Measurements from ENCODE around the gene EXOC3L4. TPM values are rescaled to one million over a fixed set of nuclear protein-coding genes. Genes with fewer than 3 reads are reported as not detected.

The EXOC3L4 gene
- total RNA-seq, 1 donor from 2014 or later: 6.3 TPM

DNA sequence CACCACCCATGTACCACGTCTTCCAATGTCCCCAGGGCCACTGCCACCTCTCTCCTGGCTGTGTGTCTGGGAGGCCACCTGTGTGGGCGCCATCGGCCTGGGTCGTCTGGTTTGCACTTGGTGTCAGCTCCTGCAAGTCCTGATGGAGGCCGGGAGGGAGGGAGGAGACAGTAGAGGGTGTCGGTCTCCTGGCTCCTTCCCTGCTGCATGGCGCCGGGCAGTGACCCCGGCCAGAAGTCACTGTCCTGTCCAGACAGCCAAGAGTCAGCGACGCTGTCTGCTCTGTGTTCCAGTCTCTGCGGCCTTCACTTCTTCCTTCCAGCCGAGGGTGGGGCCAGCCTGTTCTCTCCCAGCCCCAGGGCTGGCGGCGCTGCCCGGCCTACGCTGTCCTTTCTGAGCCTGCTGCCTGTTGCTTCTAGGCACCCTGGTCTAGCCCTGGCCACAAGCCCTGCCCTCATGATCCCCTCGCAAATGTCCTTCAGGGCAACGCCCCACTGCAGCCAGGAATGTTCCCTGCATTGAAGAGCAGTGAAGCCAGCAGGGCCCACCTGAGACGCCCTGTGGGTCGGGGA, 23.5 kb upstream of the EXOC3L4 start:
- DNase-seq: no peak

DNA sequence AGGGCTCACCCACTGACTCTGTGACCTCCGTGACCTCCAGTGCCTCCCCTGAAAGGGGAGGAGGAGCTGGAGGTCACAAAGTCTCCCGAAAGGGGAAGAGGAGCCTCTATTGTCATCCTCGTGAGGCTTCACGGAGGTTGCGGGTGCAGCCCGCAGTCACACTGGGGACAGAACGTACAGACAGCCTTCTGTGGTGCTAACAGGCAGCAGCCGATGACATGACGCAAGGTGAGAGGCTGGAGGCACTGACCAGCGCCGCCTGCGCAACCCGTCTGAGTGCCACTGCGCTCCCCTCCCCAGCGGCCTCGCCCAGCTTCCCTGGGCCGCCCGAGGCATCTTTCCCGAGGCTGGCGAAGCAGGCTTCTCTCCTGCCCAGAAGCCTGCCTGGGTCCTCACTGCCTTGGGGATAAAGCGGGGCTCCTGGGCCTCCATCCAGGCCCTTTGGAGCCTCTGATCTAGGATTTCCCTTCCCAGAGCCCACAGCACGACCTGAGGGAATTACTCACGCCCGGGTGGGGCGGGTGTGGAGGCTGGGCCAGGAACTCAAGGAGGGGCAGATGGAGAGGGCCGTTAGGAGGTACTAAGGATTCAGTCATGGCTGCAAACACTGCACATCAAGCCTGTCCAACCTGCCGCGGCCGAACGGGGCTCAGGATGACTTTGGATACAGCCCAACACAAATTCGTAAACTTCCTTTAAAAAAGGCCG, 22.8 kb upstream of the EXOC3L4 start:
- no peak for DNase-seq

DNA sequence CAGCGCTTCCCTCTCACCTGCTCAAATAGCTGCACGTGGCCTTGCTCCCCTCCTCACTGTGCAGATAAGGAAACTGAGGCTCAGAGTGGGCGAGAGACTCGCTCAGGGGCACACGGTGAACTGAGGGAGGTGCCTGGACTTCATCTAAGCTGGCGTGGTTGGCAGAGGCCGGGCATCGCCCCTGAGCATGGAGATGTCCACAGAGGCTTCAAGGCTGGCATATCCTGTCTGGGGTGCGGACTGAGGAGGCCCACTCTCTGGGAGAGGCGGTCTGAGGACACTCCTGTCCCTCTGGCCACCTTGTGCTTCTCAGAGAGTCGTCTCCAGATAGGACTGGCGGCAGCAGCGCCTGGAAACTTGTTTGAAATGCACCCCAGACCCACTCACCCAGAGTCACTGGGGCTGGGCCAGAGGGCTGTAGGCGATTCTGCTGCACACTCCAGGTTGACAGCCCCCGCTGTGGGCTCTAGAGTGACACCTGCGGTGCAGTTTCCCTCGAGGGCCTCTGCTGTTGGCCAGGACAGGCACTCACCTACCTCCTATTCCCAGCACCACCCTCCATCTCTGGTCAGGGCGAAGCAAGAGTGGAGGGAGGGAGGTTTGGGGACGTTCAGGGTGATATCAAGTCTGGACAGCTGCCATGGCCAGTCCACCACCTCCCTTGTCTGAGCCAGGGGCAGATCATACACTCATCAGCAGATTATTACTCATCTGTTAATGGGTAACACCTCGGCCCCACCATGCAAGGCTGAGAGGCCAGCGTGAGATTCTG, 21.7 kb upstream of the EXOC3L4 start:
- no peak for DNase-seq

DNA sequence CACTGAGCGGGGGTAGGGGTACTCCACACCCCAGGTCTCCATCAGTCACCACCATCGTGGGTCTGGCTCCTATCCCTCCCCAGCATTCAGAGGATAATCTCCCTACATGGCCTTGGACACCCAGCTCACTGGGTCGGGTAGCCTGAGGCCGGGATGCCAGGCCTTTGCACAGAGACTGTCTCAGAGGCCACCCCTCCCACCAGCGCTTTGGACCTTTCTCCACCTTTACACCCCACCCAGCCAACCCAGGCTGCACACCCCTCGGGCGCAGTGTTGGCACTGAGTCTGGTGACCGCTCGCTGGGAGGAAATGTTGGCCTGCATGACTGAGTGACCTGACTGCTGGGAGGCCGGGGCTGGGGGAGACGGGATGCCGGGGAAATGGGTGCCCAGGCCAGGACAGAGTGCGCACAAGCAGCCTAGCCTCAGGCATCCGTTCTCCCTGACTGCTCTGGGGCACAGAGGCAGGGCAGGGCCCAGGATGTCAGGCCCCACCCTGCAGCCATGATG, 21.1 kb upstream of the EXOC3L4 start:
- DNase-seq: no peak

DNA sequence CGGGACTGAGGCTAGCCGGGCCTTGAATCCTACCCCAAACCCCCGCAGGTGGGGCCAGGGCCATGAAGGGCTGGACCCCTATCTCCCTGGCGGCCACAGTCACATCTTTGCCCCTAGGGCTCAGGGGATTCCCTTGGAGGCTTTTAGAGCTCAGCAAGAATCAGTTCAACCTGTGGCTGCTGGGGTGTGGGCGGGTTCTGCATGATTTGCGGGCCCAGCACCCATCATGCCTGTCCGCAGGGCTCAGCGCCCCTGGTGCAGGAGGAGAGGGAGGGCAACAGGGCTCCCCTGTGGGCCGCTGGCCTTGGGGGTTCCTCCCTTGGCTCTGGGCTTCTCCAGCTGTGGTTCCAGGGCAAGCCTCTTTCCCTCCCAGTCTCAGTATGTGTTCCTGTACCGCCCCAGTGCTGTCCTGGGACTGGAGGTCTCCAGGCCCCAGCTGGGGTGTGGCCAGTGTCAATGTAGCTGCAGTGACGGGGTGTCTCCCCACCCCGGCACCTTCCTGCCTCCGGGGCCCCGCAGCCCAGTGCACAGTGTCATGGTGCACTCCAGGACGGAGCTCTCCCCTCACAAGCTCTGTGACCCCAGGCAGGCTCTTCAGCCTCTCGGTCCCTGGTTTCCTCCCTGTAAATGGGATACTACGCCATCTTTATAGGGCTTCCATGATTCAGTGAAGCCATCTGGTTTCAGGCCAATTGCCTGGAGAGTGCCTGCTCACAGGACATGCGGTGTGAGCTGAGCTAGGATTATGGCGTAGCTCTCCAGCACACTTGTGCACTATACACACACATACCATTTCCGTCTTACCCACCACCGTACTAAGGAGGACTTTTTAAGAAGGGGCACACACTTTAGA, 20.4 kb upstream of the EXOC3L4 start:
- DNase-seq: no peak

DNA sequence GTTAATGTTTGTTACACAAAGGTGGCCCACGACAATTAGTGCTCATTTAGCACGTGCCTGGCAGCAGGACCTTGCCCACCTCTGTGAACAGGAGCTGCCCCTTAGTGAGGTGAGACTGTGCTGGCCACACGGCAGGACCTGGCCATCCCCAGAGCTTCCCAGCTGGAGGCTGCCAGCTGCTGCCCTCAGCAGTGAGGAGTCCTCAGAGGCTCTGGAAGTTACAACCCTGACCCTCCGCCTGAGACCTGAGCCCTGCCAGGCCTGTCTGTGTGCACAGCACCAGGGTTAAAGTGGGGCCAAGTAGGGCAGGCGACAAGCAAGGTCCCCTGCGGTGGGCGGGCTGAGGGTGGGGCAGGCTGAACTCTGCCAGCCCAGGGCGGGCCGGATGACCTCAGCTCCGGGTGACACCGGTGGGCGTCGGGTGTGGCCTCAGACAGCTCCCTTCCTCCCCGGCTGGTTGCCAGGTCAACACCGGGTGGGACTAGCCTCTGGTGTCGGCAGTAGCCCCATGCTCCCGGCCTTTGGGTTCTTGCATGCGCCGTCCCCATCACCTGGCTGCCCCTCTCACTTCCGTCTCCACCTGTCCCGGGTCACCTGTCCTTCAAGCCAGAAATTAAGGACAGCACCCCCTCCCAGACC, 19.7 kb upstream of the EXOC3L4 start:
- peak; percentile 27 for DNase-seq

DNA sequence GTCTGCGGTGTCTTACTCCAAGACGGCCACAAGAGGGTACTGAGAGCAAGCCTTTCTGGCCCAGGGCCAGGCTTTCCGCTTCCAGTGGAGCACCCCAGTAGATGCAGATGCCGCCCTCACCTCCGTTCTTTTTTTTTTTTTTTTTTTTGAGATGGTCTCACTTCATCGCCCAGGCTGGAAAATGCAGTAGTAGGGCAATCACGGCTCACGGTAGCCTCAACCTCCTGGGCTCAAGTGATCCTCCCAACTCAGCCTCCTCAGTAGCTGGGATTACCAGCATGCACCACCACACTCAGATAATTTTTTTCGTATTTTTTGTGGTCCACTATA, 16.1 kb upstream of the EXOC3L4 start:
- peak; percentile 88 for DNase-seq

DNA sequence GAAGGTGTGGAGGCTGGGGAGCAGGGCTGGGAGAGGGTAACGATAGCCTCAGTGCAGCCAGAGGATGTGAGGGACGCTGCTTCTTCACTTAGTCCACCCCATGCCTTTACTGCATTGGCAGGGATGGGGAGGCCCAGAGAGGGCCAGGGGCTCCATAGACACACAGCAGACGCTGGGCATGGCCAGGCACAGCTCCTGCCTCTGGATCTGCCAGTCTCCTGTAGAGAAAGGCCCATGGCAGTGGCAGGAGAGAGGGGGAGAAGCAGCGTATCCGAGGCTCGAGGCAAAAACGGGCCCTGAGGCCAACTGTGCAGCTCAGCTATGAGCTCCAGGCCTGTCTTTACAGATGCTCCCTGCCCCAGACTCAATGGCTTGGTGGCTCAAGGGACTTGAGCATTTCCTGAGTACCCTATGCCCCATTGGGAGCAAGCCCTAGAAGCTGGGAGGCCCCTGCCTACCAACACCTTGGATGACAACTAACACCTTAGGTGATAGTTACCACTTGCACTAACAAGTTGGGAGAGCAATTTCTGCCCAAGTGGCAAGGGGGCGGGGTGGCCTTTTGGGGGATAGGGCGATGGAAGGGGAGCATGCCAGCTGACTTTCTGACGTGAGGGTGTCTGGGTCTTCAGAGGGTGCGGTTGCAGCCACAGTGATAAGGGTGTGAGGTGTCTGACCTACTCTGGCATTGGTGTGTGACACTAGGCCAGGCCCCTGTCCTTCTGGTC, 15.5 kb upstream of the EXOC3L4 start:
- DNase-seq: no peak

DNA sequence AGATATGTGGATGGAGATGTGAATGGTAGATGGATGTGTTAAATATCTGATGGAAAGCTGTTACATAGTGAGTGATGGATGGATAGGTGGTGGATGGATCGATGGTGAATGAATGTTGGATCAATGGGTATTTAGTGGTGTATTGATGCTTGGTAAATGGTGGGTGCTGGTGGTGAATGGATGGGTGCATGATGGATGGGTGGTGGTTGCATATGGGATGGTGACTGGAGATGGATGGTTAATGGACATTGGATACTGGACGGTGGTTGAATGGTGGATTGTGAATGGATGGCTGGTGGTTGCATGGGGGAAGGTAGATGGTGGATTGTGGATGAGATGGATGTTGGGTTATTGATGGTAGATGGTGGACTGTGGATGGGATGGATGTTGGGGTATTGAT, 12.6 kb upstream of the EXOC3L4 start:
- DNase-seq: no peak

DNA sequence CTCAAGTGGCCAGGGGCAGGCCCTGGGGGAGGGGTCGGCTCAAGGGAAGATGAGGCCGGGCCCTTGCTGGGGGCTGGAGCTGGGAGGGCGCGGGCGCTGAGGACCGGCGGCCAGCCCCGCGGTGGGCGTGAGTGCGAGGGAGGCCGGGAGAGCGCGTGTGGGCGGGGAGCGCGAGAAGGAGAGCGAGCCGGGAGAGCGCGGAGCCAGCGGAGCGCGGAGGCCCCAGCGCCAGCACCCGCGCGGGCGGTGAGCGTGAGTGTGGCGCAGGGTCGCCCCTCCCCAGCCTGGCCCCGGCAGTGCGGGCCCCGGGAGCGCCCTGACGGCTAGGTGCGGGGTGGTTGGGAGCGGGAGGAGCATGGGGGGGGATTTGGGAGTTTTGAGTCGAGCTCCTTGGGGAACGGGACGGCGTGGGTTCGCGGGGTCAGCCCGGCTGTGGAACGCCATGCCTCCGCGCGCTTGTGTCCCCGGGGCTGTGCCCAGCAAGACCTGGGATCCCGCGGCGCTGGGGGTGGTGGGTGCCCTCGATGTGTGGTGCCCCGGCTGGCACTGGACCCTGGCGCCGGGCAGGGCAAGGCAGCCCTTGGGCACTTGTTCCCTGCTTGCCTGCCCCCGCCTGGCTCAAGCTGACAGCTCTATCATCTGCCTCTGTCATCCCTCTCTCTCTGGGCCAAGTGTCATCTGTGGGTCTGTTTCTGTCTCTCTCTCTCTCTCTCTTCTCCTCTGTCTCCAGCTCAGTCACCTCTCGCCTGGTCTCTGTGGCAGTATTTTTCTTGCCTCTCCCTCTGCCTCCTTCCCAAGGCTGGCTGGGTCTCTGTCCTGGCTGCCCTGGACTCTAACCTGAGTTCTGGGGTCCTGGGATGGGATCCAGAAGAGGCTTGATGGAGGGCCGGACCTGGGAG, 10.3 kb upstream of the EXOC3L4 start, which contains the start of gene LBHD2:
LBHD2 (plus strand) TSS at position 190 of the 899 bp plus-strand sequence. CDS start 1,803 bp downstream, outside the sequence.
- no peak for DNase-seq

DNA sequence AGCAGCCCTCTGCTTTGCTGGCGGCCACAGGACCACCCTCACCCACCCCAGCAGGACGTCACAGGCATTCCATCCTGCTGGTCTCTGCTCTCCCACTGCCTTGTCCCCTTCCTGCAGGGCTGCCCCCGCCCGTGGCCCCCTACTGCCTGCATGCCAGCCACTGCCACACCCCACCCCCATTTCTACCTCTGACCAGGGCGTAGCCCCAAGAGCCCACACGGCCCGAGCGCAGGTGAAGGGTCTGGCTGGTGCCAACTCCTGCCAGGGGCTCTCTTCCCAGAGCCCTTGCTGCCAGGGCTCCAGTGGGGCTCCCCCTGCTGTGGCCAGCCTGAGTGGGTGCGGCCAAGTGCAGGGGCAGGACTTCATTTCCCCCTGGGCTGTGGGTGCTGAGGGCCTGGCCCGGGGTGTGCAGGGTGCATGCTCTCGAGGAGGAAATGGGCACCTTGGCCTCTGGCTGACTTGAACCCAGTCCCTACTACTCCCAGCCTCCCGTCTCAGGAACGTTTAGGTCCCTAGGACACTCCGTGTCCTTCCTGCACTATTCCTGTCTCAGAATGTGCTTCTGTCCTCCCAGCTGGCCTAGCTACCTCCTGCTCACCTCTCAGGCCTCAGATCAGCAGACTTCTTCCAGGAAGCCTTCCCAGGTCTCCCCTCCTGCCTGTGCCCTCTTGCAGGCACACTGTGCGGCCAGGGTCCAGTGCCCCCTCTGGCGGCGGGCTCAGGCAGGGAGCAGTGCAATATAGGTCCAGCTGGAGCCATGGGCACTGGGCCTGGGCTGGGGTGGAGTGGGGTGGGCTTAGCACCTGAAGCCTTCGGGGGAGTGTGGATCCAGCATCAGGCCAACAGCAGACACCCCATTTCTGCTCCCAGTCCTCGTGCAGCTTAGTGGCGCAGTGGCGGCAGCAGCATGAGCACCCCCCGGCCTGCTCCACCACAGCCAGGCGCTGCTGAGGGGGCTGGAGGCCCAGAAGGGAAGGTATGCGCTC, 9.1 kb upstream of the EXOC3L4 start:
- no peak for DNase-seq

DNA sequence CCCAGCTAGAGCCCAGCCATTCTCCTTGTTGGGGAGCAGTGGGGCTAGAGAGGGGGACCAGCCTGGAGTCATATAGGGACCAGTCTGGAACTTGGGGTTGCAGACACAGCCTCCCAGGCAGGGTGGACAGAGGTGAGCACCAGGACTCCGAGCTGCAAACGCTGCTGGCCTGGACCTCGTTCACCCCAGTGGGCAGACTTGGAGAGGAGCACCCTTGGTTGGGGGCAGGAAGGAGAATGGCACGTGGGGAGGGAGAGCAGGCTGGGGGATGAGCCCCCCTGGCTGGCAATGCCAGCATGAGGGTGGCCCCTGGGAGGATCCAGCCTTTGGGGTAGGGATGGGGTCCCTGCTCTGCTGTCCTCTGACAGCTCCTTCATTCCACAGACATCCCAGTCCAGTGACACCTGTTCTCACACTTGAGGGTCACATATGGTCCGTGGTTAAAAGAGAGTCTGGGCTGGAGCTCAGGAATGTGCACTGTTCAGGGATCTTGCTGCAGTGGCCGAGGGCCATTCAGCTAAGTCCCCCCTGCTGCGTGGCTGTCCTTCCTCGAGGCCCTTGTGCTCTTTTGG, 7.7 kb upstream of the EXOC3L4 start:
- no peak for DNase-seq

DNA sequence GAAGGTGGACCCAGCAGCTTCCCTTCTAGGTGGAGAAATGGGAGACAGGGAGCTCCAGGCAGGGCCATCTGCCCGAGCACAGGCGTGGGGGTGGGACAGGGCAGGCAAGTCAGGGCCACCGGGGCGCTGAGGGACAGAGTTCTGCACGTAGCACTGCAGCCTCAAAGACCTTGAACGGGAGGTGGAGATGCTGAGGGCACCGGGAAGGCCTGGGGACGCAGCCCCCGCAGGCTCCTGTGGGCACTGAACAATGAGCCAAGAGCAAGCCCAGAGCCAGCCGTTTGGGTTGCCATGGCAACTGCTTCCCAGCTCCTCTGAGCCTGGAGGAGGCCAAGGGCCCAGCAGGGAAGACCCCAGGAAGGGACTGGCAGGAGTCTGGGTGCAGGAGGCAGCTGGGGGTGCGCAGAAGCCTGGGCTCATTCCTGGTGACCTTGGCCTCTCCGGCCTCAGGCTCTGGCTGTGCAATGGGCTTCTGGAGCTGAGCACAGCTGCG, 7.1 kb upstream of the EXOC3L4 start:
- no peak for DNase-seq

DNA sequence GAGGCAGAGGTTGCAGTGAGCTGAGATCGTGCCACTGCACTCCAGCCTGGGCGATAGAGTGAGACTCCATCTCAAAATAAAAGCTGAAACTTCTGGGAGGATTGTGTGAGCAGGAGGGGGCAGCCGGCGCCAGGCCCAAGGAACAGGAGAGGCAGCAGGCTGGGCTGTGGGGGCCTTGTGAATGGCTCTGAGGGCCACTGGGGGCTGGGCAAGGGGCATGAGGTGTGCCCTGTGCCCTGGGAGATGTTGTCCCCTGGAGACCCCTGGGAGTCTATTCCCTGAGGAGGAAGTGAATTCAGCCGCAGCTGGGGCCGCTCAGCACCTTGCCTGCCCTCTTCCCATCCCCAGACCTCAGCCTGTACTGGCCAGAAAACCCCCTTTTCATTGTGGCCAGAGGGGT, 5.6 kb upstream of the EXOC3L4 start:
- DNase-seq: no peak

DNA sequence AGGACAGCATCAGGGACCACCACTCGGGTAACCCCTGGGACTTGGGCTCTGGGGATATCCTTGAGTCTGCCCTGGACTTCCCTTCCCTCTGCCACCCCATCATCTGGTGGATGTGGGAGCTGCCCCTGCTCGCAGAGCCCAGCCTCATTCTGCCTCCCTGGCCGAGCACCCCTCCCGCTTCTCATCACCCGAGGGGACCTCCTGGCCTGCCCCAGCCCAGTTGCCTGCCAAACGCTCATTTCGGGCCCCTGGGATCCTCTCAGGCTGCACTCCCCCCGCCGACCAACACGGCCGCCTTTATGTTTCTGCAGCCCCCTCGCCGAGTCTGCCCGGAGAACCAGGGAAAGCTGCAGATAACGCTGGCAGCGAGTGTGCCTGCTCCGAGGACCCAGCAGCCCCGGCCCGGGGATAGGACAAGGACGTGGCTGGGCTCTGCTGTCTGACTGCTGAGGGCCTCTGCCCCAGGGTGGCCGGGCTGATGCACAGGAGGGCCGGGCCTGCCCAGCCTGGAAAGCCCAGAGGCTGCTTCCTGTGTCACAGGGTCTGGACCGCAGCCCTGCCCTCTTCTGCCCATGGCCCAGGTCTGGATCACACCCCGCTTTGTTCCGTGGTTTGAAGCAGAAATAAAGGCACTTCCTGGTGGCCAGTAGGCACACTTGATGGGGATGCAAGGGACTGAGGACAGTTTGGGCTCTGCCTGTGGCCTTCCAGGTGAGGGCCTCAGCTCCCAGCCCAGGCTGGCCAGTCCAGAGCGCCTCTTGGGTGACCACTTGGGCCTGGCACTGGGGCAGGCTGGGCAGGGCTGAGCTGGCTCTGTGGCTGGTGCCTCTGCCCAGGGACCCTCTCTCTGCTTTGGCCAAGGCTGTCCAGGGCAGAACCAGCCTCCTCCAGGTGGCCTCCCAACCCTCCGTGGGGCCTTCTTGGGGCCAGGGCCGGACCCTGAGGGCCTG, 4.9 kb upstream of the EXOC3L4 start:
- DNase-seq: no peak

DNA sequence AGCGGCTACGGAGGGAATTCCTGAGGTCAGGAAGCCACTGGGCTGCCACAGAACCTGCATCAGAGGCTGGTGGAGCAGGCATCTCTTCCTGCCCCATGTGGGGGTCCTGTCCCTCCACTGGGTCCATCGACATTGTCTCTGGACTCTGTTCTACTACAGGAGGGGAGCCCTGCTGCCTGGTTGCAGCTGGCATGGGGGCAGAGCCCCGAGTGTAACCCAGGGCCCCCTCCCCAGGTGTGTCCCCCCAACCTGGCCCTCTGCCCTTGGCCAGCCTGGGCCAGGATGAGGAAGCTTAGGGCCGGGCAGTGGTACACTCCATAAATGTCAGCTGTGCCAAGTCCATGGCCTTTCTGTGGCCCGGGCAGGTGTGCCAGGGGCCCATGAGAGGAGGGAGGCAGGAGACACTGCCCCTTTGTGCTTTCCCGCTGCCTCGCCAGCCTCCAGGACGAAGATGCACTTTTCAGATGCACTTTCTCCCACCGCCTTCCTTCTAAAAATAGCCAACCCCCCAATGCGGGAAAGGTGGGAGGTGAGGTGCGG, 4.0 kb upstream of the EXOC3L4 start:
- no peak for DNase-seq
